DMS153 treated with DMSO at 0.1 percent for 48 hours (cell line): ENCODE measurements around the gene AEBP2.
"Not testable (repeated sequence)": the region's sequence is repeated elsewhere in the genome, so short reads cannot be mapped to it uniquely, and the experiment has no call there.

Source experiments
- DNase-seq: peaks from one replicate; lab custom pipeline; 2025; ENCODE audit not compliant: unreplicated experiment; lab: John Stamatoyannopoulos, UW

The AEBP2 gene

GRCh38 chr12:19548834-19549233 is 109.5 kb downstream of the AEBP2 start:
- DNase-seq: no peak

GRCh38 chr12:19550626-19551025 is 111.3 kb downstream of the AEBP2 start:
- no peak for DNase-seq

- not testable (repeated sequence) for DNase-seq
Observed at GRCh38 chr12:19552441-19553097, 113.3 kb downstream of the AEBP2 start.

GRCh38 chr12:19553175-19553574 is 113.9 kb downstream of the AEBP2 start:
- no peak for DNase-seq

GRCh38 chr12:19561411-19561961 is 122.2 kb downstream of the AEBP2 start:
- no peak for DNase-seq
